T1000 (cell line): ENCODE results near the gene TM7SF2.

Source experiments
- DNase-seq: peaks from one replicate; lab custom pipeline; 2025; ENCODE audit warnings: mixed read lengths; lab: John Stamatoyannopoulos, UW

TM7SF2 gene

DNA sequence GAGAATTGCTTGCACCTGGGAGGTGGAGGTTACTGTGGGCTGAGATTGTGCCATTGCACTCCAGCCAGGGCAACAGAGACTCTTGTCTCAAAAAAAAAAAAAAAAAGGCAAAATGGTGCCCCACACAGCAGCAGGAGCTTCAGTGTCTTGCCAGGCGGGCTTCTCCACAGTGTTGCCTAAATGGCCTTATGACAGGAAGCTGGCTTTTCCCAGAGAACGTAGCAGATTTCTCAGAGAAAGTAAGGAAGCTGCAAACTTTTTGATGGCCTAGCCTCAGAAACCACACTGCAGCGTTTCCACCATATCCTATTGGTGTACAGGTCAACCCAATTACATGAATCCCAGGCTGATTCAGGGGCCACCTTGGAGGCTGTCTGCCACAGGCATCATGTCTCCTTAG is 45.7 kb downstream of the TM7SF2 start:
- DNase-seq, result no peak

DNA sequence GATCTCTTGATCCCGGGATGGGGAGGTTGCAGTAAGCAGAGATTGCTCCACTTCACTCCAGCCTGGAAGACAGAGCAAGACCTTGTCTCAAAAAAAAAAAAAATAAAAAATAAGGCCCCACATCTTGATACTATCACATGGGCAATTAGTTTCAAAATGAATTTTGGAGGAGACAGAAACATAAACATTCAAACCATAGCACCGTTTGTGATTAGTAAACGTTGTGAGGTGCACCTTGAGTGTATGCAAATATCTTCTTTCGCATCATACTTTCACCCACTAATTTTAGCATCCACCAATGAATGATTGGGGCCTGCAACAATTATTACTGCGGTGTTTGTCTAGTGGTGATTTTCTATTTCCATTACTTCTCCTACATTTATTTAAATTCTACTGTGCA is 47.3 kb downstream of the TM7SF2 start:
- DNase-seq, result no peak

- no peak for DNase-seq
These were observed 49.0 kb downstream of the TM7SF2 start for GRCh38 chr11:65160643-65161042.

DNA sequence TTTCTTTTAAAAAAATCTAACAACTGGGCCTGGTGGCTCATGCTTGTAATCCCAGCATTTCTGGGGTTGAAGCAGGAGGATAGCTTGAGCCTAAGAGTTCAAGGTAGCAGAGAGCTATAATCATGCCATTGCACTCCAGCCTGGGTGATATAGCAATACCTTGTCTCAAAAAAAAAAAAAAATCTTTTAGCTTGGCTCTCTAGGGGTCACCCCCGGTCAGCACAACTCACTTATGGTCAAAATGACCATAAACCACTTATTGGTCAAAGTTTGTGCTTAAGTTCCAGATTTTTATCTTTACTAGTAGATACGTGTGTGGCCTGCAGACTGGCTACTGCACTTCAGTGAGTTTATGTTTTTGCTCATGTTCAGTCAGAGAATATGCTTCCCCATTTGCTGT is 52.0 kb downstream of the TM7SF2 start:
- DNase-seq, result no peak
